Measurements from ENCODE around the gene PCGF2.
"Not testable (repeated sequence)": the region's sequence is repeated elsewhere in the genome, so short reads cannot be mapped to it uniquely, and the experiment has no call there.

PCGF2 gene

GRCh38 chr17:38733982-38734973 is 13.9 kb downstream of the PCGF2 start:
- FAIRE-seq = no peak

DNA sequence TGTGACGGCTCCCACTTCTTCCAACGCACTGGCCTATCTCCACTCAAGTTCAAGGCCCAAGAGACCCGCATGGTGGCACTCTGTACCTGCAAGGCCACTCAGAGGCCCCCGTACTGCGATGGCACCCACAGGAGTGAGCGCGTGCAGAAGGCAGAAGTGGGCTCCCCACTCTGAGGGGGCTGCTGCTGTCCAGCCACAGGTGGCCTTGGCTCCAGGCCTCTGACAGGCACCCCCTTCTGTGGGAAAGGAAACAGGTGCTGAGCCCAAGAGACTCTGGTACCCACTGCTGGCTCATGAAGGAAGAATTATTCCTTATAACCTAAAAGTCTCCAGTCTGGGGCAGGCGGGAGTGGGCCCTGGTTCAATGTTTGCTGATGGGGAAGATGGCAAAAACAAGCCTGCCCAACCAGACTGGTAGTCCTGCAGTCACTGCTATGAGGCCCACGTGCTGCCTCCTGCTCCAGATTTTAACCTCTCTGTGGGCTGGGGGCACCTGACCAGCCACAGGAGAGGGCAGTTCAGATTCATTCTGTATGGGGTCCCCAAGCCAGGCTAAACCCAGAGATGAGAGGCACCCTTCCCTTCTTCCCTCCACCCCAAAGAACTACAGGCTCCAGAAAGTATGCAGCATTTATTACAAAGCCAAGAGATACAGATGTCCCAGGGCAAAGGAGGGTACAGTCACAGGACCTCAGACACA is 14.7 kb downstream of the PCGF2 start:
- no peak for FAIRE-seq

DNA sequence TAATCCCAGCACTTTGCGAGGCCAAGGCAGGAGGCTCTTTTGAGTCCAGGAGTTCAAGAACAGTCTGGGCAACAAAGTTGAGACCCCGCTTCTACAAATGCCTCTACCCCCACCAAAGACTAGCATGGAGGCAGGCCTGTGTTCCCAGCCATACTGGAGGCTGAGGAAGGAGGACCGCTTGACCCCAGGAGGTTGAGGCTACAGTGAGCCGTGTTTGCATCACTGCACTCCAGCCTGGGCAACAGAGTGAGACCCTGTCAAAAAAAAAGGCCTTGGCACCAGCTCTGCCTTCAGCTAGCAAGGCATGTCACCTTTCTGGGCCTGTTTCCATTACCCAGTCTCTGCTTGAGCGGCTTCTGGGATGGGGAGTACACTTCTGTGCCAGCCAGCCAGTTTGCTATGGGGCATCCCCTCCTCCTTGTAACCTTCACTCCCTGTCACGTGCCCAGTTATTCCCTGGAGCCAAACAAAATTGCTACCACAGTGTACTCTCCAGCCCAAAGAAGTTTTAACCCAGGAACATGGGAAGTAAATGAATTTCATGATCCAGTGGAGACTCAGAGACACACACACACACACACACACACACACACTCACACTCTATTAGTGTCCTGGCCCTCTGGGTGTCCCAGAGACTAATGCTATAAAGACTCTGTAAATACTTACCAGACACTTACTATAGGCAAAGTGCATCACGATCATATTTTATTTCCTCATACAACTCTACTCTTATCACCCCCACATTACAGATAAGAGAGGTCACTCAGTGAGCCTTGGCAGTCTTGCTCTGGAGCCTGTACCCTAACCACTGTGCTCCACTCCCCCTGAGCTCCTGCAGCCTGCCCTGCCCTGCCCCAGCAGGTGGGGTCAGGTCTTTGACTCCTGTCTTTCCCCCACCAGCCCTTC is 15.5 kb downstream of the PCGF2 start:
- FAIRE-seq = no peak

- FAIRE-seq = no peak
These were observed 16.4 kb downstream of the PCGF2 start for GRCh38 chr17:38731526-38732294.

GRCh38 chr17:38730526-38731379 is 17.4 kb downstream of the PCGF2 start:
- no peak for FAIRE-seq

DNA sequence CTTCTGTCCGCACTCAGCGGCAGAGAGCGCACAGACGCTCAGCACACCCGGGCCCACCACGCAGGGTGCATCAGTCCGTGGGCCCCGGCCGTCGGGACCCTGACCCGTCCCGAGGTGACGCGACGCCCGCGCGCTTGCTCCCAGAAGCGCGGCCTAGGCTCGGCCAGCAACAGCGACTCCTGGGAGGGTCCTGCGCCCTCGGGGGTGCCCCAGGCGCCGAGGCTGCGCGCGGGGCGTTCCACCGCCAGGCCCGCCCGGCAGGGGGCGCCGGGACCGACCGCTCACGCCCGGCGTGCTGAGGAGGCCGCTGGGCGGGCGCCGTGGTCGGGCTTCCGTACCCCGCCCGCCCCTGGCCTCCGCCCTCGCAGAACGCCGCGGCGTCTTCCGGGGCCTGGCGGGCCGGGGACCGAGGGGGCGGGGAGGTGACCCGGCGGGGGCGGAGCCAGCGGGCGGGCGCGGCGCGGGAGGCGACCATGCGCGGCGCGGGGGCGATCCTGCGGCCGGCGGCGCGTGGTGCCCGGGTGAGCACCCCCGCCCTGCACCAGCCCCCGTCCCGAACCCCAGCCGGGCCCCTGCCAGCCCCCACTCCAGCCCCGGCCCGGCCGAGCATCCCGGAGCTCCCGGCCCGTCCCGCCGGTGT is 18.1 kb downstream of the PCGF2 start, which contains the start of gene CISD3:
TSS of gene CISD3 (plus strand) at position 456 of the 640 bp plus-strand sequence. CDS start at position 474, 18 bp downstream.
- FAIRE-seq = no peak

- FAIRE-seq = no peak
These were observed 18.7 kb downstream of the PCGF2 start for GRCh38 chr17:38729368-38729885.

GRCh38 chr17:38728290-38728831 is 19.8 kb downstream of the PCGF2 start:
- no peak for FAIRE-seq

DNA sequence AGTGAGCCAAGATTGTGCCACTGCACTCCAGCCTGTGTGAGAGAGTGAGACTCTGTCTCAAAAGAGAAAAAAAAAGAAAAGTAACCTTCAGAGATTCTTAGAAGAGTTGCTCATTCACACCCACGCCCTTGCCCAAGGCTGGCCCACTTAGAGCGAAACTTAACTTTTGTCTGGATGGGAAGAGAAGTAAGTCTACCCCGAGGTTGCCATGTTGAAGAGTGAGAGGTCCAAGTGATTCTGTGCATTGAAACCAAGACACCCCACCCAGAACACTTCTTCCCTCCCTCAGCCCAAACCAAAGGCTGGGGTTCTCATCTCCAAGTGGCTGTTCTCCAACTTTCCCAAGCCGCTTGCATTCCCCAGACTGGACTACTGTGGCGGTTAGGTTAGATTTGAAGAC is 20.4 kb downstream of the PCGF2 start:
- FAIRE-seq = no peak

GRCh38 chr17:38726145-38726544 is 22.0 kb downstream of the PCGF2 start:
- FAIRE-seq = not testable (repeated sequence)

GRCh38 chr17:38725066-38725465 is 23.1 kb downstream of the PCGF2 start:
- FAIRE-seq = no peak

DNA sequence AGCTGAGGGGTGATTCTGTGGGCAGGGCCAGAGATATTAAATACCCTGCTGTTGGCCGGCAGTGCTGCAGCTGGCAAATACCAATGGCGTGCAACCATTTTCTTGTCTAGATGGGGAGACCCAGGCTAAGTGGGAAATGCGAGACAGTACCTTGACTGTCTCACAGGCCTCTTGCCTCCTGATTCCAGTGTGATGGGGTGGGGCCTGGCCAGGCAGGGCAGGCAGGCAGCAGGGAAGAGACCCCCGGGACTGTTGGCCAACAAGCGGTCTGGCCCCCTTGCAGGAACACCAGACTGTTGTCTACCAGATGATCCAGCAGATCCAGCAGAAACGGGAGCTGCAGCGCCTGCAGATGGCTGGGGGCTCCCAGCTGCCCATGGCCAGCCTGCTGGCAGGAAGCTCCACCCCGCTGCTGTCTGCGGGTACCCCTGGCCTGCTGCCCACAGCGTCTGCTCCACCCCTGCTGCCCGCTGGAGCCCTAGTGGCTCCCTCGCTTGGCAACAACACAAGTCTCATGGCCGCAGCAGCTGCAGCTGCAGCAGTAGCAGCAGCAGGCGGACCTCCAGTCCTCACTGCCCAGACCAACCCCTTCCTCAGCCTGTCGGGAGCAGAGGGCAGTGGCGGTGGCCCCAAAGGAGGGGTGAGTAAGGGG is 23.7 kb downstream of the PCGF2 start:
- FAIRE-seq = no peak

DNA sequence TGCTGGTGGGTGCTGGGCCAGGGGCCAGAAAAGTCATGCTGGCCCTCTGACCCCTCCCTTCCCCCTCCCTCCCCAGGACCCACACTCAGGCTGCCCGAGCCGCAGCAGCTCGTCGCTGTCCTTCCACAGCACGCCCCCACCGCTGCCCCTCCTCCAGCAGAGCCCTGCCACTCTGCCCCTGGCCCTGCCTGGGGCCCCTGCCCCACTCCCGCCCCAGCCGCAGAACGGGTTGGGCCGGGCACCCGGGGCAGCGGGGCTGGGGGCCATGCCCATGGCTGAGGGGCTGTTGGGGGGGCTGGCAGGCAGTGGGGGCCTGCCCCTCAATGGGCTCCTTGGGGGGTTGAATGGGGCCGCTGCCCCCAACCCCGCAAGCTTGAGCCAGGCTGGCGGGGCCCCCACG is 26.3 kb downstream of the PCGF2 start:
- no peak for FAIRE-seq

- FAIRE-seq = no peak
These were observed 27.2 kb downstream of the PCGF2 start for GRCh38 chr17:38720941-38721340.

- FAIRE-seq = no peak
These were observed 28.0 kb downstream of the PCGF2 start for GRCh38 chr17:38719943-38720641.

DNA sequence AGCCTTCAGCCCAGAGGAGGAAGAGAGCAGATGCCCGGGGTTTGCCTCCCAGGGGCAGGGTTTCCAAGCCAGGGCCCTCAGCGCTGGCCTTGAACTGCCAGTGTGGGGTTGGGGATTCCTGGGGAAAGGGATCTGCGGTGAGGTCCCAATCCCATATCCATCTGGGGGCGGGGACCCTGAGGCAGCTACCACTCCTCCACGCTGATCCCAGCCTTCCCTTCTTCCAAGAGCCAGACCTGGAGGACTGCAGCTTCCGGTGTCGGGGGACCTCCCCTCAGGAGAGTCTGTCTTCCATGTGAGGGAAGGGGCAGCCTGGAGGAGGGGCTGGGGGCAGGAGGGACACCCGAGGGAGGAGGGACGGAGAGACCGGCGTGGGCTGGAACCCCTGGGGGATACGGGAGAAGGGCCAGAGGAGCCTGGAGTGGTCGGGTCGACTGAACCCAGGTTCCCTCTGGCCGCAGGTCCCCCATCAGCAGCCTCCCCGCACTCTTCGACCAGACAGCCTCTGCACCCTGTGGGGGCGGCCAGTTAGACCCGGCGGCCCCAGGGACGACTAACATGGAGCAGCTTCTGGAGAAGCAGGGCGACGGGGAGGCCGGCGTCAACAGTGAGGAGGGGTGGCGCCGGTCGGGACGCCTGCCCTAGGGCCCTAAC is 28.7 kb downstream of the PCGF2 start:
- no peak for FAIRE-seq

- no peak for FAIRE-seq
These were observed 30.9 kb downstream of the PCGF2 start for GRCh38 chr17:38717139-38717745.

Data from TTC549 (cell line).